HCT116 (cell line): Measurements from ENCODE around the gene SMIM10L1. TPM values are rescaled to one million over a fixed set of nuclear protein-coding genes. Genes with fewer than 3 reads are reported as not detected.

ENCODE experiments used
- ATAC-seq: fragments of 200-7000 bp; cut with Tn5 transposase; 2 replicates; pipeline ENCODE4 v1.9.1; 2020; ENCODE audit warnings: mild to moderate bottlenecking, moderate library complexity
- BruUV-seq: library from RNA; stranded (reverse); fragments of 400-500 nt; replicated peaks from 2 replicates; lab custom pipeline; 2021; lab: Mats Ljungman, UMichigan
- CTCF ChIA-PET: fragments of 300-600 bp; sonication (Branson Sonifier 250); formaldehyde crosslinking; loops from one replicate; lab custom pipeline; 2021; ENCODE audit warnings: antibody characterized with exemption; lab: Charles Lee
- POLR2A ChIA-PET: fragments of 300-600, 350-600 bp; sonication (Branson Sonifier 250); formaldehyde crosslinking; loops from one replicate; lab custom pipeline; 2021; ENCODE audit warnings: antibody characterized with exemption; lab: Charles Lee
- RAD21 ChIA-PET, 2 experiments: fragments of 300-600 bp; sonication (Branson Sonifier 250); formaldehyde crosslinking; loops; one replicate each; lab custom pipeline; 2023; ENCODE audit warnings: low total read pairs in 2 of 2; ENCODE audit not compliant: uncharacterized antibody in 2 of 2, unreplicated experiment in 2 of 2, low non-redundant PET in 1 of 2; lab: Charles Lee
- DNase-seq: peaks from one replicate; pipeline ENCODE4 v3.0.0-alpha.2; 2010; ENCODE audit warnings: low read depth, low spot score
- H2AFZ ChIP-seq: fragments of 200-600 bp; shearing (Covaris generic), sonication (generic); 2 replicates; pipeline ENCODE4 v1.6.1; 2017; ENCODE audit warnings: low read depth, mixed run types, mixed read lengths, antibody characterized with exemption, low read length; ENCODE audit not compliant: poor library complexity, severe bottlenecking
- H3K27ac ChIP-seq: 2 replicates; pipeline ENCODE4 v1.5.1; 2012; ENCODE audit warnings: low read depth, low read length
- H3K27me3 ChIP-seq: fragments of 200-600 bp; sonication (generic); 2 replicates; pipeline ENCODE4 v1.6.1; 2016; ENCODE audit warnings: mixed run types, low read length, mixed read lengths; ENCODE audit not compliant: insufficient read depth
- H3K36me3 ChIP-seq, 2 experiments: fragments of 200-500 bp in 1 of 2; fragments of 200-600 bp in 1 of 2; sonication (Bioruptor generic) in 1 of 2; sonication (generic) in 1 of 2; 2 replicates each; pipeline versions ENCODE4 v1.5.1 to v1.6.1; 2014 to 2016; ENCODE audit warnings: low read length in 2 of 2, inconsistent platforms in 1 of 2, mixed read lengths in 1 of 2, mixed run types in 1 of 2; ENCODE audit not compliant: insufficient read depth in 2 of 2, control insufficient read depth in 1 of 2
- H3K4me1 ChIP-seq, 2 experiments: fragments of 200-600 bp in 1 of 2; sonication (generic) in 1 of 2; 2 replicates each; pipeline versions ENCODE4 v1.5.1 to v1.6.1; 2012 to 2017; ENCODE audit warnings: low read length in 2 of 2, inconsistent platforms in 1 of 2, mild to moderate bottlenecking in 1 of 2, mixed read lengths in 1 of 2, mixed run types in 1 of 2, moderate library complexity in 1 of 2; ENCODE audit not compliant: insufficient read depth in 2 of 2, control insufficient read depth in 1 of 2
- H3K4me2 ChIP-seq: fragments of 200-600 bp; sonication (generic); 2 replicates; pipeline ENCODE4 v1.6.1; 2017; ENCODE audit warnings: mixed run types, low read length, mixed read lengths
- H3K4me3 ChIP-seq, 2 experiments: fragments of 200-600 bp in 1 of 2; sonication (generic) in 1 of 2; replicated peaks in 1 of 2; 2 replicates each; pipeline ENCODE4 v1.5.1; 2011 to 2016; ENCODE audit warnings: low read length in 2 of 2, control low read depth in 1 of 2, low read depth in 1 of 2, mild to moderate bottlenecking in 1 of 2, mixed read lengths in 1 of 2, mixed run types in 1 of 2
- H3K79me2 ChIP-seq: fragments of 200-600 bp; sonication (generic); 2 replicates; pipeline ENCODE4 v1.6.1; 2017; ENCODE audit warnings: mild to moderate bottlenecking, mixed run types, low read length, moderate library complexity, mixed read lengths; ENCODE audit not compliant: insufficient read depth
- H3K9ac ChIP-seq: fragments of 200-600 bp; sonication (generic); 2 replicates; pipeline ENCODE4 v1.6.1; 2016; ENCODE audit warnings: low read length, mixed read lengths
- H3K9me2 ChIP-seq: fragments of 200-600 bp; sonication (generic), shearing (Covaris generic); 2 replicates; pipeline ENCODE4 v1.6.1; 2017; ENCODE audit warnings: mixed run types, mild to moderate bottlenecking, moderate library complexity; ENCODE audit not compliant: insufficient read depth
- H3K9me3 ChIP-seq, 2 experiments: fragments of 200-500 bp in 1 of 2; fragments of 200-600 bp in 1 of 2; sonication (Bioruptor generic) in 1 of 2; sonication (generic) in 1 of 2; 2 replicates each; pipeline ENCODE4 v1.6.1; 2014 to 2017; ENCODE audit warnings: low read length in 2 of 2, mixed read lengths in 2 of 2, inconsistent platforms in 1 of 2, low read depth in 1 of 2, mild to moderate bottlenecking in 1 of 2, mixed run types in 1 of 2, moderate library complexity in 1 of 2; ENCODE audit not compliant: control insufficient read depth in 1 of 2, insufficient read depth in 1 of 2
- H4K20me1 ChIP-seq: fragments of 200-600 bp; sonication (generic), shearing (Covaris generic); 2 replicates; pipeline ENCODE4 v1.6.1; 2017; ENCODE audit warnings: mixed run types, mild to moderate bottlenecking, moderate library complexity; ENCODE audit not compliant: insufficient read depth
- CBX3 ChIP-seq: IDR thresholded peaks from 2 replicates; pipeline ENCODE4 v1.6.1; 2012; ENCODE audit warnings: low read depth
- CTCF ChIP-seq, 3 experiments: fragments of 200-600 bp in 1 of 3; sonication (generic) in 1 of 3; IDR thresholded peaks in 2 of 3; conservative IDR thresholded peaks in 1 of 3; 2 replicates each; pipeline ENCODE4 v1.5.1; 2012 to 2017; ENCODE audit warnings: low read depth in 2 of 3, low read length in 2 of 3, antibody characterized with exemption in 1 of 3, borderline replicate concordance in 1 of 3, control low read depth in 1 of 3, mild to moderate bottlenecking in 1 of 3, mixed read lengths in 1 of 3, mixed run types in 1 of 3, moderate library complexity in 1 of 3; ENCODE audit not compliant: insufficient read depth in 1 of 3
- EZH2 ChIP-seq: fragments of 200-600 bp; sonication (generic); IDR thresholded peaks from 2 replicates; pipeline ENCODE4 v1.6.1; 2017; ENCODE audit warnings: antibody characterized with exemption, mixed run types
- JUND ChIP-seq: IDR thresholded peaks from 2 replicates; pipeline ENCODE4 v1.6.1; 2012
- MAX ChIP-seq: IDR thresholded peaks from 2 replicates; pipeline ENCODE4 v1.6.1; 2012
- POLR2AphosphoS5 ChIP-seq: IDR thresholded peaks from 2 replicates; pipeline ENCODE4 v1.6.1; 2011; ENCODE audit warnings: mild to moderate bottlenecking, low read depth, low read length, moderate library complexity
- RAD21 ChIP-seq: IDR thresholded peaks from 2 replicates; pipeline ENCODE4 v1.6.1; 2012; ENCODE audit warnings: low read depth, mild to moderate bottlenecking
- SP1 ChIP-seq: IDR thresholded peaks from 2 replicates; pipeline ENCODE4 v1.6.1; 2012; ENCODE audit warnings: low read depth
- SRF ChIP-seq: IDR thresholded peaks from 2 replicates; pipeline ENCODE4 v1.6.1; 2012; ENCODE audit warnings: low read depth
- YY1 ChIP-seq: IDR thresholded peaks from 2 replicates; pipeline ENCODE4 v1.6.1; 2011; ENCODE audit warnings: low read length, low read depth, moderate library complexity, mild to moderate bottlenecking; ENCODE audit not compliant: insufficient replicate concordance; ENCODE audit errors: extremely low read depth
- intact Hi-C: fragments of 100-400 bp; cut with micrococcal nuclease; formaldehyde crosslinking; loops from 2 replicates; pipeline ENCODE4 v1.10.0; 2022
- total RNA-seq: library from RNA; stranded (reverse); gene quantifications from one replicate; pipeline ENCODE4 v1.2.1, GENCODE V29; 2021; ENCODE audit not compliant: unreplicated experiment

The SMIM10L1 gene
- total RNA-seq, 1 experiment from 2014 or later = 6.4 TPM

GRCh38 chr12:11147420-11147819 lies 23.6 kb upstream of the SMIM10L1 start:
- no TSS peak for BruUV-seq
- Histone ChIP-seq H3K9ac (no peak overlapping the region), H3K9me3 (no peaks in the 10 kb centered on the region), H3K4me3 (no peak overlapping the region), H3K79me2 (peaks cover 57% of the 10 kb centered on the region), H4K20me1 (peaks cover 13% of the 10 kb centered on the region; the same call in 1 of the 2 replicates), H2AFZ (no peak overlapping the region), H3K9me2 (no peaks in the 10 kb centered on the region), H3K4me2 (no peak overlapping the region), H3K36me3 (no peaks in the 10 kb centered on the region; a peak in 2 of 4 replicates), H3K27me3 (no peaks in the 10 kb centered on the region), H3K27ac (no peak overlapping the region), H3K4me1 (no peaks in the 10 kb centered on the region)
- POLR2A ChIA-PET = no interaction called here
- TF ChIP-seq SRF (no peak), MAX (no peak), RAD21 (no peak), SP1 (no peak), CTCF (IDR thresholded peaks at IDR 0.05 in 2 of 3, conservative IDR thresholded peaks at IDR 0.05 in 1 of 3; ENCODE audit: borderline replicate concordance in 1 of 3, insufficient read depth in 1 of 3, low read depth in 2 of 3, low read length in 2 of 3) (no peak), CBX3 (no peak), YY1 (no peak), POLR2AphosphoS5 (no peak), EZH2 (no peak), JUND (no peak)
- CTCF ChIA-PET = no interaction called here
- ATAC-seq = no peak
- RAD21 ChIA-PET = no interaction called here
- intact Hi-C loops = no loop called here
- no peak for DNase-seq
